Measurements from ENCODE around the gene DNER.

DNA sequence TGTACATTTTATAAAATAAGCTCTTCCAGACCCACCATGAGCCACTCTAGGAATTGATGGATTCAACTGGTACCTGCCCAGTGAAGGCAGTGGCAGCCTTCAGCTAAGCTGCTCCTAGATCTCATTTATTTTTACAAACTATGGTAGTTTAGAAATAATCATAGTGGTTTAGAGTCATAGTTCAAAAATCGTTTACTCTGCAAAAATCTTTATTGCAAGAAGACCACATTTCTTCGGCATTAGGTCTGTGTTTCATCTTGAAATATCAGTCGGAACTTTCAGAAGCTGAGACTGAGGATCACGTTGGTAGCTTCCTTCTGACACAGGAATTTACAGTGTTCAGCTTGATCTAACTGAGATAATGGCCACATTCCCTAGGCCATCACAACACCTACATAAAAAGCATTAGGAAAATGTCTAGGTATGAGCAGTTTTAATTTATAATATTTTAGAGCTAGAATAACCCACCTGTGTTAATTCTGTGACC, 237.0 kb downstream of the DNER start:
- no peak for TF ChIP-seq POLR2A (IDR thresholded peaks at IDR 0.05; ENCODE audit: low read depth, low read length)
- TF ChIP-seq, protein P1, sequence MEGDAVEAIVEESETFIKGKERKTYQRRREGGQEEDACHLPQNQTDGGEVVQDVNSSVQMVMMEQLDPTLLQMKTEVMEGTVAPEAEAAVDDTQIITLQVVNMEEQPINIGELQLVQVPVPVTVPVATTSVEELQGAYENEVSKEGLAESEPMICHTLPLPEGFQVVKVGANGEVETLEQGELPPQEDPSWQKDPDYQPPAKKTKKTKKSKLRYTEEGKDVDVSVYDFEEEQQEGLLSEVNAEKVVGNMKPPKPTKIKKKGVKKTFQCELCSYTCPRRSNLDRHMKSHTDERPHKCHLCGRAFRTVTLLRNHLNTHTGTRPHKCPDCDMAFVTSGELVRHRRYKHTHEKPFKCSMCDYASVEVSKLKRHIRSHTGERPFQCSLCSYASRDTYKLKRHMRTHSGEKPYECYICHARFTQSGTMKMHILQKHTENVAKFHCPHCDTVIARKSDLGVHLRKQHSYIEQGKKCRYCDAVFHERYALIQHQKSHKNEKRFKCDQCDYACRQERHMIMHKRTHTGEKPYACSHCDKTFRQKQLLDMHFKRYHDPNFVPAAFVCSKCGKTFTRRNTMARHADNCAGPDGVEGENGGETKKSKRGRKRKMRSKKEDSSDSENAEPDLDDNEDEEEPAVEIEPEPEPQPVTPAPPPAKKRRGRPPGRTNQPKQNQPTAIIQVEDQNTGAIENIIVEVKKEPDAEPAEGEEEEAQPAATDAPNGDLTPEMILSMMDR (IDR thresholded peaks at IDR 0.05; ENCODE audit: extremely low read depth in 1 of 2, insufficient read depth in 1 of 2, low read depth in 1 of 2, low read length in 2 of 2), result no peak
- TF ChIP-seq, protein P2, sequence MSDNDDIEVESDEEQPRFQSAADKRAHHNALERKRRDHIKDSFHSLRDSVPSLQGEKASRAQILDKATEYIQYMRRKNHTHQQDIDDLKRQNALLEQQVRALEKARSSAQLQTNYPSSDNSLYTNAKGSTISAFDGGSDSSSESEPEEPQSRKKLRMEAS (IDR thresholded peaks at IDR 0.05; ENCODE audit: insufficient read depth, insufficient read length), result no peak
